T-helper 2 cell treated with Interferon-gamma antibody and Interleukin-4, amounts not matched to agents 5 μg/mL and 100 μg/mL, for 36 hours (primary cell): ENCODE results near the gene TSPAN31.

Experiments used
- DNase-seq: peaks from one replicate; pipeline ENCODE4 v3.0.0; 2021; ENCODE audit warnings: low spot score
- H3K27ac Mint-ChIP-seq: one replicate; pipeline ENCODE4 v1.8.0; 2021; ENCODE audit warnings: mild to moderate bottlenecking, mixed read lengths
- H3K27me3 Mint-ChIP-seq: one replicate; pipeline ENCODE4 v1.8.0; 2021; ENCODE audit warnings: low read depth, mixed read lengths
- H3K36me3 Mint-ChIP-seq: one replicate; pipeline ENCODE4 v1.8.0; 2021; ENCODE audit warnings: low read depth, mixed read lengths
- H3K4me1 Mint-ChIP-seq: one replicate; pipeline ENCODE4 v1.8.0; 2021; ENCODE audit warnings: low read depth, mixed read lengths
- H3K4me3 Mint-ChIP-seq: one replicate; pipeline ENCODE4 v1.8.0; 2022; ENCODE audit warnings: mild to moderate bottlenecking, moderate library complexity, mixed read lengths
- H3K9me3 Mint-ChIP-seq: one replicate; pipeline ENCODE4 v1.8.0; 2021; ENCODE audit warnings: mixed read lengths

The TSPAN31 gene

DNA sequence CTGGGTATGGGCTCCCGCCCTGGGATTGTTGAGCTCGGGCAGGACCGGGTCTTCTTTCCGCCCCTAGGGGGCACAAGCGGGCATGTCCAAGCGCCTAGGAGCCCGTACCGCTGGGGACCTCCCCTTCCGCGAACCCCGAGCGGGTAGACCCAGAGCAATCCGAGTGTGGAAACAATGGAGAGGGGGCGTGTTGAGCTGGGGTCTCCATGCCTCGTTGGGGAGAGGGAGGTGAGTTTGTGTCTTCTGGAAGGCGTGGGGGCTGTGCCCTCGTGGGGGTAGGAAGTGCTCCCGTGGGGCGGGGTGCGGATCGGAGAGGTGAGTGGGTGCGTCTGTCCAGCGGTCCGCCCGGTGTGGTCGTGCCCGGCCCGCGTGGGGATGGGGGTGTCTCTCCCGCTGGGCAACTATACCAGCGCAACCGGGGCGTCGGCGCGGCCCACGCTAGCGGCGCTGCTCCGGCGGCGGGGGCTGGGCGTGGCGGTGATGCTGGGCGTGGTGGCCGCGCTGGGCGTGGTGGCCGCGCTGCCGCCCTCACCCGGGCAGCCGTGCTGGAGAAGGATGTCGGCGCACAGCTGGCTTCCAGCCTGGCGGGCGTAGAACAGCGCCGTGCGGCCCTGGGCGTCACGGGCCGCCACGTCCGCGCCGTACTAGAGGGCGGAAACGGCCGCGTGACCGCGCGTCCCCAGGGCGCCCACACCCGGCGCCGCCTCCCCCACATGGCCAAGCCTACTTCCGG lies 18.5 kb upstream of the TSPAN31 start:
- Mint-ChIP-seq H3K4me1 (peaks cover 5% of the 10 kb centered on the region), H3K27ac (peak overlapping the region; percentile 26), H3K27me3 (no peaks in the 10 kb centered on the region), H3K4me3 (peak overlapping the region; percentile 26), H3K9me3 (no peaks in the 10 kb centered on the region), H3K36me3 (peaks cover 41% of the 10 kb centered on the region)
- DNase-seq = no peak

DNA sequence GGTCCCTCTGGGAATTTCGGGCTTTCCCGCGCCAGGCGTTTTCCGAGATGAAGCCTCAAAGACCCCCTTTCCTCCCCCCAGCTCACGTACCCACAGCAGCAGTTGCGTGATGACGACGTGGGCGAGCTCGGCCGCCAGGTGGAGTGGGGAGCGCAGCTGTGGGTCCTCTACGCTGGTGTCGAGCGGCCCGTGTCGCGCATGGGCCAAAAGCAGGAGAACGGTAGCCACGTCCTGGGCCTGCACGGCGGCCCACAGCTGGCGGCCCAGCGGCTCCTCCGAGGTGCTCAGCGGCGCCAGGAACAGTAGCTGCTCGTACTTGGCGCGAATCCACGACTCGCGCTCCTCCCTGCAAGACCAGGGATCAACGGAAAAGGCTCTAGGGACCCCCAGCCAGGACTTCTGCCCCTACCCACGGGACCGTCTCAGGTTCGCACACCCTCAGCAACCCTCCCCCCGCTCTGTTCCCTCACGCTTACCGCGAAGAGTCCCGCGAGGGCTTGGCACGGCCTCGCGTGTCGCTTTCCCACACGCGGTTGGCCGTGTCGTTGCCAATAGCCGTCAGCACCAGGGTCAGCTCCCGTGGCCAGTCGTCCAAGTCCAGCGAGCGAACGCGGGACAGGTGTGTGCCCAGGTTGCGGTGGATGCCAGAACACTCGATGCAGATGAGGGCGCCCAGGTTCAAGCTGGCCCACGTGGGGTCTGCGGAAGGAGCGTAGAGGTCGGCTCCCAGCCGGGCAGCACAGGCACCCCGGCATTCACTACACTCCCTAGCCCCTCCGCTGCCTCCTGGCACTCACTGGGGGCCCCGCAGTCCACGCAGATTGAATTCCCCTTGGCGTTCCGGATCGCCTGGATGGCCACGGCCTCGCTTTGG lies 17.7 kb upstream of the TSPAN31 start:
- Mint-ChIP-seq H3K4me1 (no peaks in the 10 kb centered on the region), H3K36me3 (peaks cover 41% of the 10 kb centered on the region), H3K27me3 (no peaks in the 10 kb centered on the region)

DNA sequence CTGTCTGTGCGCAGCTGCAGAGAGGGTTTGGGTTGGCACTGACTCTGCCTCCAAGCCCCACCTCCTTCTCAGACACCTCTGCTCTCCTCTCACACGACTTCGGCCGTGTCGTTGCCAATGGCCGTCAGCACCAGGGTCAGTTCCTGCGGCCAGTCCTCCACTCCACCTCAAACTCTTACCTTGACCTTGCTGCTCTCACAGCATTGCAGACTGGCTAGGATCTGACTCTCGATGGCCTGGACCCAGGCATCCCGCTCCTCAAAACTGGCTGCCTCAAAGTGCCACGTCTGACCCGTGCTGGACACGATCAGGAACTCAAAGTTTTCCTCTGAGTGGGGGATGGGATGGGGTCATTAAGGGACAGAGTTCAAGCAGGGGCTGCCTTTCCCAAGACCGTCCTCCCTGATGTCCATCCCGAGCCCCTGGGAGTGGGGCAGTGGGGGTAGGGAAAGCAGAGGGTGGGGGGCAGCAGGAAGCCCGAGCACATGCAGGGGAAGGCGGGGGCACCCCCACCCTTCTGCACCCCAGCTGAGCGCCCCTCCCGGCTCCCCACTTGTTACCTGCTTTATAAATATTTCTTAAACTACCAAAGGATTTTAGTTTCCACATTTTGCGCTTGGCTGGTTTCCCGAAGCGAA lies 17.0 kb upstream of the TSPAN31 start:
- no peaks in the 10 kb centered on the region for H3K9me3 Mint-ChIP-seq
- no peak overlapping the region for H3K27ac Mint-ChIP-seq
- no peak overlapping the region for H3K4me3 Mint-ChIP-seq
- no peaks in the 10 kb centered on the region for H3K27me3 Mint-ChIP-seq
- no peaks in the 10 kb centered on the region for H3K4me1 Mint-ChIP-seq
- H3K36me3 Mint-ChIP-seq = peaks cover 48% of the 10 kb centered on the region
- no peak for DNase-seq

More for the DNA sequence above, 17.7 kb upstream of the TSPAN31 start:
- DNase-seq = no peak
- Mint-ChIP-seq H3K4me3 (no peak overlapping the region), H3K27ac (no peak overlapping the region), H3K9me3 (no peaks in the 10 kb centered on the region)

DNA sequence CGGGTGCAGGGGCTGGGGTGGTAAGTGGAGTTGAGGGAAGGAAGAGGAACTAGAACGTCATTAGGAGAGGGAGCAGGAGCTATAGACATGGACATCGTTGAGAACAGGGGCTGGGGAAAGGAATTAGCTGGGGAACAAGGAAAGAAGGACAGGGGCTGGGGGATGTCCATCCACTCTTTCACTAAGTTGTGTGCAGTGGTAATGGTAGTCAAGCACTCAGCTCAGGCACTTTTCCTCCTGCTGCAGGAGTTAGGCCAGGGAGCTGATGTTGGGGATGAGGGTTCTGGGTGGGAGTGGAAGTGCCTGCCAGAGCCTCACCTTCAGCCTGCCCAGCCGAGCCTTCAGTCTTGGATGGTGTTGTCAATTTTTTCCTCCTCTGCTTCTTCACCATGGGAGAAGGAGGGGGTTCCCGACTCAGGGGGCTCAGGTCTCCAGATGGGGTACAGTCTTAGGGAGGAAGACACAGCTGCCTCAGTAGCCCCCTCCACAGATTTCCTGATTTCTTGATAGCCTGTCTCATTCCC lies 15.5 kb upstream of the TSPAN31 start:
- no peak for DNase-seq
- Mint-ChIP-seq H3K27me3 (no peaks in the 10 kb centered on the region), H3K4me1 (no peaks in the 10 kb centered on the region), H3K4me3 (no peak overlapping the region), H3K27ac (no peak overlapping the region), H3K9me3 (no peaks in the 10 kb centered on the region), H3K36me3 (peaks cover 55% of the 10 kb centered on the region)

DNA sequence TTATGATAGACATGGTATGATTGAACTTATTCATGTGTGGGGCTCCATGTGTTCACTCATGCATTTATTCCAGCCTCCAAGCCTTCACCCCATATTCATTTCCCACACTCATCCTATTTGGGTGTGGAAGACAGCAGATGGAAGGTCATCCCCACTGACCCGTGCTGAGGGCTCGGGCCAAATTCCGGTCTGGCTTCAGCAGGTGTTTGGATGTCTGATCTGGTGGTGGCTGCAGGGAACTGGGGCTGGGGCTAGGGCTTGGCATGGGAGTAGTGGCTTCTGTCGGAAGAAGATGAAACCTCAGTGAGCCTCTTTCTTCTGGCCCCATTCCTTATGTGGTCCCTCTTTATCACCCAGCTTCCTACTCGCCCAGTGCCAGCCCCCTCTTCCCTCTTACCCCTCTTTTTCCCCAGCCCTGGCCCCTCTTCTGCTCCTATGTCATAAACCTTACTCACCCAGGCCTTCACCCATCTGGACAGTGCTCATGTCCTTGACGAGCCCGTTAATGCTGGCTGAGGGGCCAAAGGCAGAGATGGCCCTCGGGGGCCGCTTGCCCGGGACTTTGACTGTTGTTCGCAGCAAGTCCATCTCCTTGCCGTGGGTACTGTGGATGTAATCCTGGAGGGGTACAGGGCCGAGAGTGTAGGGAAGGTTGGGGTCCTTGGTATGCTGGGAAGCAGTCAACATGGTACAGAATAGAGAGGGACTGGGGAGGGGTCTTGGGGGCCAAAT lies 14.3 kb upstream of the TSPAN31 start:
- H3K4me3 Mint-ChIP-seq = no peak overlapping the region
- no peaks in the 10 kb centered on the region for H3K9me3 Mint-ChIP-seq
- DNase-seq = no peak
- no peak overlapping the region for H3K27ac Mint-ChIP-seq
- no peaks in the 10 kb centered on the region for H3K27me3 Mint-ChIP-seq
- H3K4me1 Mint-ChIP-seq = no peaks in the 10 kb centered on the region
- H3K36me3 Mint-ChIP-seq = peaks cover 58% of the 10 kb centered on the region

DNA sequence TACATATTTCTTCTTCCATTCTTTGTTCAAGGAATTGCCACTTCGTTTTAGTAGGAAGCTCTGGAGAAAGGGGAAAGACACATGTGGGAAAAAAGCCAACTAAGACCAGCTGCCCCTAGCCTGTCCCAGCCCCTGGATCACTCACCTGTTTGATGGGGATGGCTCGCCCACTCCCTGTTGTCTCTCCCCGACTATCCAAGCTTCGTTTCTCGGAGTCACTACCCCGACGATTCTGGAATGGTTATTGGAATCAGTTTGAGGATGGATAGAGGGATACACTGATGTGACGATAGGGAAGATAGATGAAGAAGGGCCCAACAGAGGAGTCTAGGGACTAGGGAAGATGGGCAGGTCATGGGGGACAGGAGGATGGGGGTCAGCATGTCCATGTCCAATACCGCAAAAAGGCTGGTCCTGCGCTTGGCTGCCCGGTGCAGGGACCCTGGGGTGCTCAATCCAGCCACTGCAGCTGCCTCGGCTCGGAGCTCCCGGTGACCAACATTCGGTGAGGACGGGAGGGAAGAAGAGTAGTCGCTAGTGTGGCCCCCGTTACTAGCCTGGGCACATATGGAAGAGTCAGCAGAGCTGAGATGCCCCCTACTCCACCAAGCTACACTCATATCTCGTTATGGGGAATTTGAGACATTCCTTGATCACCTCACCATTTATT lies 13.3 kb upstream of the TSPAN31 start:
- DNase-seq = no peak
- no peaks in the 10 kb centered on the region for H3K9me3 Mint-ChIP-seq
- peaks cover 2% of the 10 kb centered on the region for H3K4me1 Mint-ChIP-seq
- peaks cover 56% of the 10 kb centered on the region for H3K36me3 Mint-ChIP-seq
- H3K4me3 Mint-ChIP-seq = no peak overlapping the region
- H3K27ac Mint-ChIP-seq = no peak overlapping the region
- H3K27me3 Mint-ChIP-seq = no peaks in the 10 kb centered on the region

DNA sequence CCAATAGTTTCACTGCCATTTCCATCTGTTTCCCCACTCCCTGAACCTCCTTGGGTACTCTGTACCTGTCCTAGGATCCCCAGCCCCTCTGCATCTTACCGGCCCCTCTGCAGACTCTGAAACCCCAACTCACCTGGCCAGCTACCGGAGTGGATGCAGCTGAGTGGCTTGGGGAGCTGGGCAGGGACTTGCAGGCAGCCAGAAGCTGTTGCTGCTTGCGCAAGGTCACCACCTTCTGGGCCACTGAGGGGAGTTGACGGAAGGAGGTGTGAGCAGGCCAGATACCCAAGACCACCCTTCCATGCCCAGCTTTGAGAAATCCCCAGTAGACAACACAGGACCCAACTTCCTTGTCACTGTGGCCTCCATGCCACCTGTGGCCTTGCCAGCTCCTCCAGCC lies 12.6 kb upstream of the TSPAN31 start:
- H3K4me1 Mint-ChIP-seq = peaks cover 3% of the 10 kb centered on the region
- H3K27ac Mint-ChIP-seq = no peak overlapping the region
- no peak for DNase-seq
- H3K4me3 Mint-ChIP-seq = no peak overlapping the region
- peaks cover 63% of the 10 kb centered on the region for H3K36me3 Mint-ChIP-seq
- H3K27me3 Mint-ChIP-seq = no peaks in the 10 kb centered on the region
- no peaks in the 10 kb centered on the region for H3K9me3 Mint-ChIP-seq

DNA sequence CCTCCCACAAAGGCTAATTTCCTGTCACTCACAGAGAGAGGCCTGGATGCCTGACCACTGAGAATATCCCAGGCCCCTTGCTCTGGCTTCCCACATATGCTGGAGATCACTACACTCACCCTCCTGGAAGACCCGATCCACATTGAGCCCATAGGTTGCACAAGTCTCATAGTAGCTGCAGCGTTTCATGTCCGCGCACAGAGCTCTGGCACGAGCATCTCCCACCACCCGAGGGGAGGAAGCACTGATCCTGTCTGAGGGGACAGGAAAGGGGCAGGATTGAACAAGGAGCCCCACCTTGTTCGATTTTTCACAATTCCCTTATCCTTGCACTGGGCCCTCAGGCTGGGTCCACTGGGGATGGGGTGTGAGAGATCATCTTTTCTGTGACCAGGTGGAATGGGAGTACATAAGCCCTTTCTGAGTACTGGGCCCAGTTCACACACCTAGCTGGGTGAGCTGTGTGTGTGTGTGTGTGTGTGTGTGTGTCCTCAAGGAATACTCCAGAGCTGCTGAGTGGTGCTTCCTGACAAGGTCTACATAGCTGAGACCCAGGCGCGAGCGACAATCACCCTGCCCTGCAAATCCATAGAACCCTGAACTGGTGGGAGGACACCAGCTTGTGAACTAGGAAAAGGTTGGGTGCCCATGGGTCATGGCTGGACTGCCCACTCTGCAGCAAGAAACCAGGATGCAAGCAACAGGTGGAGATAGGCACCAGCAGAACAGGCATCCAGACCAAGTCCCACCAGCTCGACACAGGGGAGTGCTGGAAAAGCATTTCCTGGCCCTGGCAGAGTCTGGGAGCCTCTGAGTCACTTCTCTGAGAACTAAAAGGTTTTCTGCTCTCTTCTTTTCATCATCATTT lies 11.9 kb upstream of the TSPAN31 start:
- no peak overlapping the region for H3K27ac Mint-ChIP-seq
- no peak overlapping the region for H3K4me3 Mint-ChIP-seq
- peaks cover 59% of the 10 kb centered on the region for H3K36me3 Mint-ChIP-seq
- DNase-seq = no peak
- no peaks in the 10 kb centered on the region for H3K9me3 Mint-ChIP-seq
- peaks cover 3% of the 10 kb centered on the region for H3K4me1 Mint-ChIP-seq
- H3K27me3 Mint-ChIP-seq = no peaks in the 10 kb centered on the region

DNA sequence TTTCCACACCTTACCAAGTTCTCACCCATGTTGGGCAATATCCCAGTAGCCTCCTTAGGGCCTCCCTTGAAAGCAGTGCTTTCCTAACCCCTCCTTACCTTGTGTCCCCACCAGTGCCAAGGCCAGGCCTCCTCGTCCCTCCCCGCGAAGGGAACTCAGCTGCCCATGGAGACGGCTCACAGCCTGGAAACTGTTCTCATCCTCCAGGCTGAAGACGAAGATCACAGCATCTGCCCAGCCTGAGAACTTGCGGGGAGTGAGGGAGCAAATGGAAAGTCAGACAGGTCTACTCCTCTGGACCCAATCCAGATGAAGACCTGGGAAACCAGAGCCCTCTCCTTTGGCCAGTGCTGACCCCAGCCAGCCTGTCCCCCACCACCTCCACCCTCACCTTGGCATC lies 10.9 kb upstream of the TSPAN31 start:
- peaks cover 53% of the 10 kb centered on the region for H3K36me3 Mint-ChIP-seq
- DNase-seq = no peak
- H3K27me3 Mint-ChIP-seq = no peaks in the 10 kb centered on the region
- H3K4me1 Mint-ChIP-seq = peaks cover 4% of the 10 kb centered on the region
- H3K9me3 Mint-ChIP-seq = no peaks in the 10 kb centered on the region
- H3K27ac Mint-ChIP-seq = no peak overlapping the region
- no peak overlapping the region for H3K4me3 Mint-ChIP-seq

DNA sequence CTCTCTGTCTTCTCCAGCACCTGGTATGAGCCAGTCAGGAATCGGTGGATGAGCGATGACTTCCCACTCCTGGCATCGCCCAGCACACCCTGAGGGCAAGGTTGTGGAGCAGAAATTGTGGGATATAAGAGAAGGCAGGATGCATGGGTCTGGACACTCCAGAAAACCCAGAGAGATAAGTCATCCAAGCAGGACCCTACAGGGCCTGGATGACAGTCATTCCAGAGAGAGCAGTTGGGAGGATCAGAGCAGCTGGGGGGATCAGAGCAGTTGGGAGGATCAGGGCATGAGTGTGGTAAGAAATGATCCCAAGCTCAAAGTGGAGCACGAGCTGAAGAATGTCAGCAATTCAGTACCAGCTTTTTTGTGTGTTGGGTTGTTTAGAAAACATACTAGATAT lies 10.2 kb upstream of the TSPAN31 start:
- no peak for DNase-seq
- peaks cover 11% of the 10 kb centered on the region for H3K4me1 Mint-ChIP-seq
- no peak overlapping the region for H3K27ac Mint-ChIP-seq
- peaks cover 56% of the 10 kb centered on the region for H3K36me3 Mint-ChIP-seq
- no peaks in the 10 kb centered on the region for H3K27me3 Mint-ChIP-seq
- no peak overlapping the region for H3K4me3 Mint-ChIP-seq
- H3K9me3 Mint-ChIP-seq = no peaks in the 10 kb centered on the region

DNA sequence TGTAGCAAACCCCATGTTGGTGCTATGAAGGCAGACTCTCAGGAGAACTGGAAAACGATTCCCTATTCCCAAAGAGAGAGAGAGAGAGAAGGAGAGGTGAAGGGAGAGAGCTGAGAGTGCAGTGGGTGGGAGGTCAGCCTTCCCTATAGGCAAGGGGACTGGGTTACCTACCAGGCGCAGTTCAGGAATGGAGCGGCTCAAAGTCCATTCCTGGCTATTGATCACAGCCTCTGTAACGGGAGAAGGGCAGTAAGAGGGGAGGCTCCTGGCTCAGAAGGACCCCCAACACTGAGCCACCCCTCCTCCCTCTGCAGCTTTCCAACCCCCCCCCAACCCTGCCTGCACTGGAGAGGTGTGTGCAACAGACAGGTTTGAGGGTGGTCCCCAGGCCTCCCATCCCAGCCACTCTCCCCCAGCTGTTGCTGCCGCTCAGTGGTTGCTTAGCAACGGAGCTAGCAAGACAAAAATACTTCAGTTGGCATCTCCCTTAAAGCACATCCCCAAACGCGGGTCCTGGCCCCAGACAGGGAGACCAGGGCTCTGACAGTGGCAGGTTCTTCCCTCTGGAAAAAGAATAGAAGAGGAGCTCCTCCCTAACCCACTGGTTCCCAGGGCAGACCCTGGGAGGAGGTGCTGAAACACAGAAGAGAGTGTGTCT lies 9.5 kb upstream of the TSPAN31 start:
- no peaks in the 10 kb centered on the region for H3K9me3 Mint-ChIP-seq
- H3K4me3 Mint-ChIP-seq = no peak overlapping the region
- no peak for DNase-seq
- no peak overlapping the region for H3K27ac Mint-ChIP-seq
- H3K4me1 Mint-ChIP-seq = peaks cover 14% of the 10 kb centered on the region
- peaks cover 53% of the 10 kb centered on the region for H3K36me3 Mint-ChIP-seq
- no peaks in the 10 kb centered on the region for H3K27me3 Mint-ChIP-seq
